ENCODE data around the gene PCNX1.
"Not testable (repeated sequence)": the region's sequence is repeated elsewhere in the genome, so short reads cannot be mapped to it uniquely, and the experiment has no call there.

Gene PCNX1

GRCh38 chr14:71103662-71104484 is 196.6 kb downstream of the PCNX1 start:
- DNase-seq, result peak; percentile 46

- no peak for DNase-seq
Observed at GRCh38 chr14:71105177-71105576, 197.9 kb downstream of the PCNX1 start.

- no peak for DNase-seq
Observed at GRCh38 chr14:71107921-71108320, 200.7 kb downstream of the PCNX1 start.

GRCh38 chr14:71108398-71109119 is 201.3 kb downstream of the PCNX1 start:
- DNase-seq, result no peak

GRCh38 chr14:71113376-71113775 is 206.1 kb downstream of the PCNX1 start:
- DNase-seq, result no peak

- DNase-seq, result no peak
Observed at GRCh38 chr14:71114565-71114964, 207.3 kb downstream of the PCNX1 start.

GRCh38 chr14:71115306-71115705 is 208.0 kb downstream of the PCNX1 start:
- no peak for DNase-seq

GRCh38 chr14:71115821-71116567 is 208.7 kb downstream of the PCNX1 start:
- no peak for DNase-seq

GRCh38 chr14:71116568-71117122 is 209.4 kb downstream of the PCNX1 start:
- no peak for DNase-seq

GRCh38 chr14:71117839-71118743 is 210.8 kb downstream of the PCNX1 start:
- no peak for DNase-seq

GRCh38 chr14:71119075-71119474 is 211.8 kb downstream of the PCNX1 start:
- no peak for DNase-seq

GRCh38 chr14:71119832-71120231 is 212.6 kb downstream of the PCNX1 start:
- no peak for DNase-seq

- no peak for DNase-seq
Observed at GRCh38 chr14:71121001-71121400, 213.7 kb downstream of the PCNX1 start.

GRCh38 chr14:71121711-71122110 is 214.5 kb downstream of the PCNX1 start:
- DNase-seq, result no peak

GRCh38 chr14:71122866-71123565 is 215.8 kb downstream of the PCNX1 start:
- no peak for DNase-seq

- no peak for DNase-seq
Observed at GRCh38 chr14:71123579-71124135, 216.4 kb downstream of the PCNX1 start.

- DNase-seq, result not testable (repeated sequence)
Observed at GRCh38 chr14:71129716-71130490, 222.6 kb downstream of the PCNX1 start.

GRCh38 chr14:71130491-71131179 is 223.4 kb downstream of the PCNX1 start:
- DNase-seq, result no peak

GRCh38 chr14:71133296-71133695 is 226.0 kb downstream of the PCNX1 start:
- DNase-seq, result no peak

- DNase-seq, result no peak
Observed at GRCh38 chr14:71135496-71135895, 228.2 kb downstream of the PCNX1 start.
